Measurements from ENCODE around the gene ARHGAP26. TPM values are rescaled to one million over a fixed set of nuclear protein-coding genes. Genes with fewer than 3 reads are reported as not detected.

The ARHGAP26 gene
- total and polyA plus RNA-seq, 2 experiments from 2014 or later = 9.5 to 16.8 TPM

- TF ChIP-seq JUNB (IDR thresholded peaks at IDR 0.05; ENCODE audit: unreplicated experiment) = no peak
Observed at GRCh38 chr5:143231973-143232812, 462.0 kb downstream of the ARHGAP26 start (continued).

DNA sequence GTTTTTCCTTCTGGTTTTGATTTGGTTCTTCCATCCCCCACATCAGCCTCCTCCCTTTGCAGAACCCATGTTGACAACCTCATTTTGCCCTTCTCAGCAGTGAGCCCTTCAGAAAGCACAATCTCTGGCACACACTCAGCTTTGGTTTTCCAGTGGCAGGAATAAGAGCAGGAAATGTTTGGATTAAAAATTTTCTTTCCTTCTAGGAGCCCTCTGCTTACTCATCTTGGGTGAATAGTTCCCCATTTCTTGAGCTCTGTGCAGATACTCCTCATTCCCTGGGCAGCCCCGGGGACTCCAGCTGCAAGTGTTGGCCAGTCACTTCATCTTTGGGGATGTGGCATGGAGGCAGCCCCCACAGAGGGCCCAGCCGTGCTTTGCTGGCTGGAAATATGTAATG, 462.9 kb downstream of the ARHGAP26 start:
- Mint-ChIP-seq H3K27me3 (ENCODE audit: insufficient read depth, low read depth, poor library complexity) (no peaks in the 10 kb centered on the region), H3K4me1 (peaks cover 11% of the 10 kb centered on the region), H3K27ac (no peak overlapping the region), H3K4me3 (no peak overlapping the region), H3K9me3 (no peaks in the 10 kb centered on the region), H3K36me3 (ENCODE audit: low read depth) (no peaks in the 10 kb centered on the region)
- DNase-seq (ENCODE audit: low spot score) (no peak), ATAC-seq (no peak)
- no peaks in the 10 kb centered on the region for H3K79me2 ChIP-seq (replicated peaks; ENCODE audit: insufficient read depth)
- H3K27ac ChIP-seq (ENCODE audit: low read depth) = no peak overlapping the region
- no peaks in the 10 kb centered on the region for H3K4me1 ChIP-seq (ENCODE audit: insufficient read depth)
- H3K4me3 ChIP-seq = no peak overlapping the region
- H3K9me2 ChIP-seq (ENCODE audit: insufficient read depth) = no peaks in the 10 kb centered on the region
- H3F3A ChIP-seq (replicated peaks; ENCODE audit: low read depth) = no peaks in the 10 kb centered on the region
- H3K27me3 ChIP-seq (ENCODE audit: insufficient read depth) = no peaks in the 10 kb centered on the region
- H3K36me3 ChIP-seq (ENCODE audit: insufficient read depth) = no peaks in the 10 kb centered on the region
- H2AFZ ChIP-seq = no peak overlapping the region
- H4K20me1 ChIP-seq (replicated peaks; ENCODE audit: insufficient read depth) = no peaks in the 10 kb centered on the region
- H3K4me2 ChIP-seq = no peak overlapping the region
- TF ChIP-seq CREB1 (CRISPR knock-in tag; IDR thresholded peaks at IDR 0.05; ENCODE audit: low read depth) (no peak), REST (IDR thresholded peaks at IDR 0.05; ENCODE audit: unreplicated experiment) (no peak), ETS1 (IDR thresholded peaks at IDR 0.05) (no peak), NANOG (IDR thresholded peaks at IDR 0.05; ENCODE audit: borderline replicate concordance) (no peak), EZH2phosphoT487 (IDR thresholded peaks at IDR 0.05; ENCODE audit: unreplicated experiment) (no peak), ZNF114 (CRISPR knock-in tag; IDR thresholded peaks at IDR 0.05) (no peak), ZNF331 (CRISPR knock-in tag; IDR thresholded peaks at IDR 0.05; ENCODE audit: low read depth) (no peak), STAT1 (IDR thresholded peaks at IDR 0.05; ENCODE audit: unreplicated experiment) (no peak), JUNB (IDR thresholded peaks at IDR 0.05; ENCODE audit: unreplicated experiment) (no peak), CTCF (conservative IDR thresholded peaks at IDR 0.05; ENCODE audit: low read depth in 2 of 2) (no peak), POLR2AphosphoS5 (IDR thresholded peaks at IDR 0.05; ENCODE audit: low read depth) (no peak)
- TF ChIP-seq, protein P1, sequence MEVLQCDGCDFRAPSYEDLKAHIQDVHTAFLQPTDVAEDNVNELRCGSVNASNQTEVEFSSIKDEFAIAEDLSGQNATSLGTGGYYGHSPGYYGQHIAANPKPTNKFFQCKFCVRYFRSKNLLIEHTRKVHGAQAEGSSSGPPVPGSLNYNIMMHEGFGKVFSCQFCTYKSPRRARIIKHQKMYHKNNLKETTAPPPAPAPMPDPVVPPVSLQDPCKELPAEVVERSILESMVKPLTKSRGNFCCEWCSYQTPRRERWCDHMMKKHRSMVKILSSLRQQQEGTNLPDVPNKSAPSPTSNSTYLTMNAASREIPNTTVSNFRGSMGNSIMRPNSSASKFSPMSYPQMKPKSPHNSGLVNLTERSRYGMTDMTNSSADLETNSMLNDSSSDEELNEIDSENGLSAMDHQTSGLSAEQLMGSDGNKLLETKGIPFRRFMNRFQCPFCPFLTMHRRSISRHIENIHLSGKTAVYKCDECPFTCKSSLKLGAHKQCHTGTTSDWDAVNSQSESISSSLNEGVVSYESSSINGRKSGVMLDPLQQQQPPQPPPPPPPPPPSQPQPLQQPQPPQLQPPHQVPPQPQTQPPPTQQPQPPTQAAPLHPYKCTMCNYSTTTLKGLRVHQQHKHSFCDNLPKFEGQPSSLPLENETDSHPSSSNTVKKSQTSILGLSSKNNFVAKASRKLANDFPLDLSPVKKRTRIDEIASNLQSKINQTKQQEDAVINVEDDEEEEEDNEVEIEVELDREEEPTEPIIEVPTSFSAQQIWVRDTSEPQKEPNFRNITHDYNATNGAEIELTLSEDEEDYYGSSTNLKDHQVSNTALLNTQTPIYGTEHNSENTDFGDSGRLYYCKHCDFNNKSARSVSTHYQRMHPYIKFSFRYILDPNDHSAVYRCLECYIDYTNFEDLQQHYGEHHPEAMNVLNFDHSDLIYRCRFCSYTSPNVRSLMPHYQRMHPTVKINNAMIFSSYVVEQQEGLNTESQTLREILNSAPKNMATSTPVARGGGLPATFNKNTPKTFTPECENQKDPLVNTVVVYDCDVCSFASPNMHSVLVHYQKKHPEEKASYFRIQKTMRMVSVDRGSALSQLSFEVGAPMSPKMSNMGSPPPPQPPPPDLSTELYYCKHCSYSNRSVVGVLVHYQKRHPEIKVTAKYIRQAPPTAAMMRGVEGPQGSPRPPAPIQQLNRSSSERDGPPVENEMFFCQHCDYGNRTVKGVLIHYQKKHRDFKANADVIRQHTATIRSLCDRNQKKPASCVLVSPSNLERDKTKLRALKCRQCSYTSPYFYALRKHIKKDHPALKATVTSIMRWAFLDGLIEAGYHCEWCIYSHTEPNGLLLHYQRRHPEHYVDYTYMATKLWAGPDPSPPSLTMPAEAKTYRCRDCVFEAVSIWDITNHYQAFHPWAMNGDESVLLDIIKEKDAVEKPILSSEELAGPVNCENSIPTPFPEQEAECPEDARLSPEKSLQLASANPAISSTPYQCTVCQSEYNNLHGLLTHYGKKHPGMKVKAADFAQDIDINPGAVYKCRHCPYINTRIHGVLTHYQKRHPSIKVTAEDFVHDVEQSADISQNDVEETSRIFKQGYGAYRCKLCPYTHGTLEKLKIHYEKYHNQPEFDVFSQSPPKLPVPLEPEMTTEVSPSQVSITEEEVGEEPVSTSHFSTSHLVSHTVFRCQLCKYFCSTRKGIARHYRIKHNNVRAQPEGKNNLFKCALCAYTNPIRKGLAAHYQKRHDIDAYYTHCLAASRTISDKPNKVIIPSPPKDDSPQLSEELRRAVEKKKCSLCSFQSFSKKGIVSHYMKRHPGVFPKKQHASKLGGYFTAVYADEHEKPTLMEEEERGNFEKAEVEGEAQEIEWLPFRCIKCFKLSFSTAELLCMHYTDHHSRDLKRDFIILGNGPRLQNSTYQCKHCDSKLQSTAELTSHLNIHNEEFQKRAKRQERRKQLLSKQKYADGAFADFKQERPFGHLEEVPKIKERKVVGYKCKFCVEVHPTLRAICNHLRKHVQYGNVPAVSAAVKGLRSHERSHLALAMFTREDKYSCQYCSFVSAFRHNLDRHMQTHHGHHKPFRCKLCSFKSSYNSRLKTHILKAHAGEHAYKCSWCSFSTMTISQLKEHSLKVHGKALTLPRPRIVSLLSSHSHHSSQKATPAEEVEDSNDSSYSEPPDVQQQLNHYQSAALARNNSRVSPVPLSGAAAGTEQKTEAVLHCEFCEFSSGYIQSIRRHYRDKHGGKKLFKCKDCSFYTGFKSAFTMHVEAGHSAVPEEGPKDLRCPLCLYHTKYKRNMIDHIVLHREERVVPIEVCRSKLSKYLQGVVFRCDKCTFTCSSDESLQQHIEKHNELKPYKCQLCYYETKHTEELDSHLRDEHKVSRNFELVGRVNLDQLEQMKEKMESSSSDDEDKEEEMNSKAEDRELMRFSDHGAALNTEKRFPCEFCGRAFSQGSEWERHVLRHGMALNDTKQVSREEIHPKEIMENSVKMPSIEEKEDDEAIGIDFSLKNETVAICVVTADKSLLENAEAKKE (CRISPR knock-in tag; IDR thresholded peaks at IDR 0.05) = no peak

Data from GM23338 (cell line).